NCI-H2107 (cell line): ENCODE measurements around the gene SYT12.
A peak's percentile ranks its signal among the peaks of the same experiment; 100 is the strongest.

ENCODE experiments used
- DNase-seq: peaks from one replicate; lab custom pipeline; 2025; lab: John Stamatoyannopoulos, UW

Gene SYT12

DNA sequence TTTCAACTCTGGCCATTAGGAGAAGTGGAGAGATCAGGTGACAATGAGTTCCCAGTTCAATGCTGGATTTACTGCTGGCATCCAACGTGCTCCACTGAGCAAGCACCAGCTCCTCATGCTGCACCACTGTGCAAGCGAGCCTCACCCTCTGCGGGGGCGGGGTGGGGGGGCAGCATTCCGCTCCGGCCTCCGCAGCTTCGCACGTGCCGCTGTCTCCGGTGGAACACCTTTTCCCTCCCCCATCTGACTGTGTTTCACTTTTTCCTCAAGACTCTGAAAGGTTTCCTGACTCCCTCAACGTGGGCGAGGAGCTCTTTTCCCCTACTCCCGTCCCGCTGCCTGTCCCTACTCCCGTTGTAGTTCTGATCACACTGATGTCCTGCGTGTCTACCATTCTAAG lies 32.9 kb downstream of the SYT12 start:
- no peak for DNase-seq

DNA sequence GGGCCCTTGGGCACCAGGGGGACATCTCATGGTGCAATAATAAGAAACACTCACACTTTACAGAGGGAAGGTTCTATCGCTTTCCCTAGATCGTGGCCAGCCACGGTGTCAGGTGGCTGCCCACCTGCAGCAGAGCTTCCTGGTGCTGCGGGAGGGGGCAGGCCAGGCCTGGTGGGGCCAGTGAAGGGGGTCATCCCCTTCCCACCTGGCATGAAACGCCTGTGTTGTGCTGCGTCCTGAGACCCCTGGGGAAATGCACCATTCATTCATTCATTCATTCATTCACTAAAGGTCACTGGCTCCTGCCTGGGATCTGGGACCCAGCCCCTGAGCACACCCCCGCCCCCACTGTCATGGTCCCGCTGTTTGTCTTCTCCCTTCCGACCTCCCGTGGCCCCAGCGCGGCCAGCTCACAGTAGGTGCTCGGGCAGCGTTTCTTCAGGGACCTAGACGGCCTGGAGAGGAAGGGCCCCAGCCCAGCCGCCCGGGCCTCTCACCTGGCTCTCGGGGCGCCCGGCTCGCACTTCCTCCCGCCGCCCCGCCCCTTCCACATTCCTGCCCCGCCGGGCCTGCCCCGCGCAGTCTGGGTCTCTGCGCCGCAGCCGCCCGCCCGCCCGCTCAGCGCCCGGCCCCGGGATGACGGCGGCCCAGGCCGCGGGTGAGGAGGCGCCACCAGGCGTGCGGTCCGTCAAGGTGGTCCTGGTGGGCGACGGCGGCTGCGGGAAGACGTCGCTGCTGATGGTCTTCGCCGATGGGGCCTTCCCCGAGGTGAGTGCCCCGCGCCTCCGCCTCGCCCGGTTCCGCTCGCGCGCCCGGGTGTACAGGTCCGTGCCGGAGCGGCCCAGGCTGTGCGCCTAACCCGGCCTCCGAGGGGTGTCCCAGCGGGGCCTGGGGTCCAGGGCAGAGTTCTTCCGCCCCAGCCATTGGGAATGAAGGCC lies 33.6 kb downstream of the SYT12 start, which contains the start of gene RHOD:
TSS of gene RHOD (plus strand) at position 581 of the 938 bp plus-strand sequence. CDS start at position 637, 56 bp downstream.
- no peak for DNase-seq

DNA sequence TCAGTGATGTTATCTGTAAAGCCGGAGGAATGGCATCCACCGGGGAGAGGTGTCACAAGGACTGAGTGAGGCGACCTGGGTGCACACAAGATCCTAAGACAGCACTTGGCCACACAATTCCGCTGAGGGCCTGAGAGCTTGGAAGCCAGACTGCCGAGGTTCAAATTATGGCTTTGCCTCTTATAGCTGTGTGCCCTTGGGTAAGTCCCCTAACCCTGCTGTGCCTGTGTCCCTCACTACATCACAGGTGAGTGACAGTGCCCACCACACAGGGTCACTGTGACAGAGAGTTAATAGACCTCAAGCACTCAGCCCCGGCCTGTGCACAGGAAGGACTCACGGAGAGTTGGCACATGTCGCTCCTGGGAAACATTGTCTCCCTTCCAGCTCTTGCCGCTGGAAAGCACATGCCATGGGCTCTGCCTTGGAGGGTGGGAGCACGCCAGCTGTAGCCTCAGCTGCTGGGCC lies 34.3 kb downstream of the SYT12 start:
- DNase-seq = no peak

DNA sequence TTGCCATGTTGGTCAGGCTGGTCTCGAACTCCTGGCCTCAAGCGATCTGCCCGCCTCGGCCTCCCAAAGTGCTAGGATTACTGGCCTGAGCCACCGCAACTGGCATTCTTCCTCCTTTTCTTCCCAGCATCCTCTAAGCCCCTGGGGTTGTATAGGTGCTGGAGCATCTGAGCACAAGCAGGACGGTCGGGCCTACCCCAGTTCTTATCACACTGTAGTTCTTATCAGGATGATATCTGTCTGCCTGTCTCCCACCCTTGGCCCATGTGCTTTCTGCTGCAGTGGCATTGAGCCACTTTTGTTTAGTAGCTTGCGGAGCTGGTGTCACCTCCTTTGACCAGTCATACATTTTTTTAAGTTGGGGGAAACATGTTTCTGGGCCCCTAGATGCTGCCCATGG lies 35.6 kb downstream of the SYT12 start:
- no peak for DNase-seq

DNA sequence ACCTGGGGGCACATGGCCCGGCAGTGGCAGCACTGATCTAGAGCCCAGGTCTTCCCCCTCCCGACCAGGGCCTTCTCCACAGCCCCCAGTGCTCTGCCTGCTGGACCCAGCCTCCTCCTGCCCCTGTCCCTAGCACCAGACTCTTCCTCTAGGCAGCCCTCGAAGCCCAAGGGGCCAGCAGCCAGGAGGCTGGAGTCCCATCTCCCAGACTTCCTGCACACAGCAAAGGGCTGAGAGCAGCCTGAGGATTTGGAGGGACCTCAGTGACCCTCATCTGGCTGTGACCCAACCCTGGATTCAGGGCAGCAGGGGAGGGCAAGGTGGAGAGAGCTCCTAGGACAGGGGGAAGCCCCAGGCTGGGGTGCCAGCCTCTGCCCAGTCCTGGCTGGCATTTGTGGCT lies 36.7 kb downstream of the SYT12 start:
- no peak for DNase-seq

DNA sequence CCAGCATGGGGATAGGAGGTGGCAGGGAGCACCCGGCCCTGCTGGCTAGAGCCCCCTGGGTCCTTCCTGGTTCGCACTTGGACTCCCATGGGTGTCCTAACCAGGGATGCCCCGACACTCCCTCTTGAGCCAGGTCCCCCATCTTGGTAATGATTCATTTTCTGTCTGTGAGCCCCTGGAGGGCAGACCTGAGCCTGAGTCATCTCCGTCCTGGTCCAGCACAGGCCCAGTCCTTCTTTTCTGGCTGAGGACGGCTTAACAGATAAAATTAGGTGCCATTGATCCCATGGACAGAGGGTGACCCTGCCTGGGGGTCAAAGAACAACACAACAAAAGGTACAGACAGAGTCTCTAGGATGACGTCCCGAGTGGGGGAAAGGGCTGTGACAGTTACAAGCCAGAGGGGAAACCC lies 37.2 kb downstream of the SYT12 start:
- no peak for DNase-seq

DNA sequence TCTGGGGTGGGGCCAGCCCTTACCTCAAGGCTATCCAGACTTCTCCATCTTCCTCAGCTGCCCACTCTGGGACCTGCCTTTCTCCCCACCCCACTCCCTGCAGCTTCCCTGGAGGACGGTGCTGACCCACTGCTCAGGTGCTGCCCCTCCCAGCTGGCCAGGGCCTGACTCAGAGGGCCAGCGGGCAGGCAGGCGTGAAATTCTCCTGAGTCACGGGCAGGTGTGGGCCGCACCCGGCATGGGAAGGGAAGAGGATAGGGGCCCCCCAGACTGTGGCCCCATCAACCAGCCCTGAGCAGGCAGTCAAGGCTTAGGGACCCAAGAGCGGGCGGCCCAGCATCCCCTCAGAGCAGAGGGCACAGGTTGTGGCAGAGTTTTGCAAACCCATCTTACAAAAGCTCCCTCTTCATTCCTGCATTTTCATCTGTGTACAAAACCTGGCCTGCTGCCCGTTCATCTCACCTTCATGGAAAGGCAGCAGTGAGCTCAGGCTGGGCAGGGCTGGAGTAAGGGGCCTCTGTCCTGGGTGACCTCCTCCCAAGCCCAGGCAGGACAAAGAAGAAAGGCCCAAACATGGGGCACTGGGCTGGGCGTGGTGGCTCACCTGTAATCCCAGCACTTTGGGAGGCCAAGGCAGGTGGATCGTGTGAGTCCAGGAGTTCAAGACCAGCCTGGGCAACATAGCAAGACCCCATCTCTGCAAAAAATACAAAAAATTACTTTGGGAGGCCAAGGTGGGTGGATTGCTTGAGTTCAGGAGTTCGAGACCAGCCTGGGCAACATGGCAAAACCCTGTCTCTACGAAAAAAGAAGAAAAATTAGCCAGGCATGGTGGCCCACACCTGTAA lies 39.8 kb downstream of the SYT12 start:
- no peak for DNase-seq

DNA sequence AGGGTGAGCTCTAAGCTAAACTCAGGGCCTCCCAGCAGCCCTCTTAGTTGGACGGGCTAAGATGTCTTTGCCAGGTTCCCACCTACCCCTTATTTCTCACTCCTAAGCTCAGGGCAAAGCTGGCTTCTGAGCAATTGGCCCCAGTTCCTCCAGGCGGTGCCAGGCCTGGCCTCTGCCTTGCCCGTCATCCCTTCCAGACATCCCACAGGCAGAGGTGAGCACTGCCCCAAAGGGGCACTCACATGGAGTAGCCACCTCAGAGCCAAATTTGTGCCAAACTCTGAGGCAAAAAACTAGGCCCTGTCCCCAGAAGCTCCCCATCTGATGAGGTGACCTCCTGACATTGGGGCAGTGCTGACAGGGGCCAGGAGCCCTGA lies 43.4 kb downstream of the SYT12 start:
- no peak for DNase-seq

DNA sequence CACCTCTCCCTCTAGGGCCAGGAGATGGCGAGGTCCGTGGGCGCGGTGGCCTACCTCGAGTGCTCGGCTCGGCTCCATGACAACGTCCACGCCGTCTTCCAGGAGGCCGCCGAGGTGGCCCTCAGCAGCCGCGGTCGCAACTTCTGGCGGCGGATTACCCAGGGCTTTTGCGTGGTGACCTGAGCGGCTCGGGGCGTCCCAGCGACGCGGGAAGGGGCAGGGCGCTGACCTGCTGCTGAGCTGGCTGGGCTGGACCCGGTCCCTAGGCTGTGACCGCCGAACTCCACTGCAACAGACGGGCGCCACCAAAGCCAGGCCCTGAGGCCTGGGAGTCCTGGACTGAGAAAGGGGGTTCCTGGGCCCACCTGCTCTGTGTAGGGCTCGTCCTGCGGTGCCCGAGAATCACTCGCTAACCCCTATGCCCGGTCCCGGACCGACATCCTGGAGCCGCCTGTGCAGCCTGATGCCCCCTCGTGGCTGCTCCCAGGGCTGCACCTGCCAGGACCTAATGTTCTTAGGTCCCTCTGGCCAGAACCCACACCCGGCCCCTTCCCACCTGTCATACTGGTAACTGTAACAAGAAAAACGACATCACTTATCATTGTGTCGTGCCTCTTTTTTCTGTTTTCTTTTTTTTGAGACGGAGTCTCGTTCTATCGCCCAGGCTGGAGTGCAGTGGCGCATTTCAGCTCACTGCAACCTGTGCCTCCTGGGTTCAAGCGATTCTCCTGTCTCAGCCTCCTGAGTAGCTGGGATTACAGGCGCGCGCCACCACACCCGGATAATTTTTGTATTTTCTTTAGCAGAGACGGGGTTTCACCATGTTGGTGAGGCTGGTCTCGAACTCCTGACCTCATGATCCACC lies 48.7 kb downstream of the SYT12 start:
- DNase-seq = no peak

DNA sequence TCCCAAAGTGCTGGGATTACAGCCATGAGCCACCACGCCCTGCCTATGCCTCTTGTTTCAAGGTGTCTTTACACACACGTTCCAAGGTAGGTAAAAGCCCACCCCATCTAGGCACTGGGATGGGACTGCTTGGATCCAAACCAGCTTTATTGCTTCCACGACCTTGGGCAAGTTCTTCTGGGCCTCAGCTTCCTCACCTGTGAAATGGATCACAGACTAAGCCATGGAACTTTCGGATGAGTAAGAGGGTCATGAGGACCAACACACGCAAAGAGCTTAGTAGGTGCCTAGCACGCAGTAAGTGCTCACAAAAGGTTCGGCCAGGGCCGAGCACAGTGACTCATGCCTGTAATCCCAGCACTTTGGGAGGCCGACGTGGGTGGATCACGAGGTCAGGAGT lies 49.4 kb downstream of the SYT12 start:
- DNase-seq = no peak

DNA sequence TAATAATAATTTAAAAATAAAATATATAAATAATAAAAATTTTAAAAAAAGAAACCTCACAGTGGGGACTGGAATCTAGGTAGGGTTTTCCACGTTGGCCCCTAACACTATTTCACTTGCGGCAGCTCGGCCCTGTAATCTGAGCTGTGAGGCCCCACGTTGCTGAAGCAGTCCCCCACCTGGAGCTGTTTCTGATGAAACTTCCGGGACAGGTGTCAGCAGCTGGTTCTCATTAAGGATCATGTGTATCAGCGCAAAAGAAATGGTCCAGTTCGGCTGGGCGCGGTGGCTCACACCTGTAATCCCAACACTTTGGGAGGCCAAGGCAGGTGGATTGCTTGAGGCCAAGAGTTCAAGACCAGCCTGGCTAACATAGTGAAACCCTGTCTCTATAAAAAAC lies 51.0 kb downstream of the SYT12 start:
- DNase-seq = peak; percentile 62

DNA sequence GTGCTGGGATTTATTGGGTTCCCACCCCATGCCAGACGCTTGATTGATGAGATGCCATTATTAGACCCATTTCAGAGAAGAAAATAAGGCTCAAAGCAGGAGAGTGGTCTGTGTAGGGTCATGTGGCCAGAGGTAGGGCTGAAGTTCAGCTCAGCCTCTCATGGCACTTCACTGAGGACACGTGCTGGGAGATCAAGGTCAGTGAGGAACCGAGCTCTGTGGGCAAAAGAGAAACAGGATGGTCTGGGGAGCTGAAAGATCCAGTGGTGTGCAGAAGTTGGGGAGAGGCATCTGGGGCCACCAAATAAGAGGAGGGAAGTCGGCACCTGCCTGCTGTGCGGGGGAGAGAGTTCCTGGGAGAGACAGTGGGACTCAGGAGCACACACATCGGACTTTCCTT lies 53.3 kb downstream of the SYT12 start:
- DNase-seq = no peak

DNA sequence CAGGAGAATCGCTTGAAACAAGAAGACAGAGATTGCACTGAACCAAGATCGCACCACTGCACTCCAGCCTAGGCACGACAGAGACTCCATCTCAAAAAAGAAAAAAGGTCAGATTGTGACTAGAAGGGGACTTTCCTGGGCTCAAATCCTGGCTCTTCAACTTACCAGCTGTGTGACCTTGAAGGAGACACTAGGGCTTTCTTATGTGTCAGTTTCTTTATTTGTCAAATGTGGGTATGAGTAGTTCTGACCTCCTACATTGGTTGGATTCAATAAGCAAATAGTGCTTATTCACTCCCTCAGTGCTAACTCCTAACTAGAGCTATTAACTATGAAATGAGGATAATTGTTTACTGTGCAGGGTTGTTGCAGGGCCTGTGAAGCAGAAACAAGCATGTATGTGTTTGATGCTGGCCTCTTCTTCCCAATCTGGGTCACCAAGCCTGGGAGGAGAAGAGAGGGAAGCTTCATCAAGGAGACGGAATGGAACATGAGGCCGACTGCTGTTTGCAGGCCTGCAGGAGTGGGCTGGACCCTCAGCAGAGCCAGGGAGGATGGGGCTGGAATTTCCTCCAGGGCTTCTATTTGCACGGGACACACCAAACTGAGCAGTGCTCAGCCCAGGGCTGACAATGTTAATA lies 56.3 kb downstream of the SYT12 start:
- DNase-seq = no peak

DNA sequence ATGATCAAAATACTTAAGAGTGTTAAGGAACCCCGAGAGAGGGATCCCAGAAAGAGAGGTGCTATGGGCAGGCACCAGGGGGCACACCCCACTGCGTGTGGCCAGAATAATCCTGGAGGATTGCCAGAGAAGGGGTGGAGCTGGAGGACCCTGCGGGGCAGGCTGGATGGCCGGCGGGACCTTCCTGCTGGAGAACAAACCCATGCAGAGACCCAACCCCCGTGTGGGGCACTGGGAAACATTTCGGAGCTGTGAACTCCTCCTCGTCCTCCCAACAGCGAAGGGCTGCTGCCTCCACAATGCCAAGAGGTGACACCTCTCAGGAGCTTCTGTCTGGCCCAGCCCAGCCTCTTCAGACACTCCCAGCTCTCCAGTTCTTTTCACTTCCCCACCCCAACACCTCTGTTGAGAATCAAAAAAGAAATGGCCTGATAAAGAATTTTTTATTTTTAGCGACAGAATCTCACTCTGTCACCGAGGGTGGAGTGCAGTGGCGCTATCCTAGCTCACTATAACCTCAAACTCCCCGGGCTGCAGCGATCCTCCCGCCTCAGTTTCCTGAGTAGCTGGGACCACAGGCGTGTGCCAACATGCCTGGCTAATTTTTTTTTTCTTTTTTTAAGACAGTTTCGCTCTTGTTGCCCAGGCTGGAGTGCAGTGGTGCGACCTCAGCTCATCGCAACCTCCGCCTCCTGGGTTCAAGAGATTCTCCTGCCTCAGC lies 59.3 kb downstream of the SYT12 start:
- no peak for DNase-seq

DNA sequence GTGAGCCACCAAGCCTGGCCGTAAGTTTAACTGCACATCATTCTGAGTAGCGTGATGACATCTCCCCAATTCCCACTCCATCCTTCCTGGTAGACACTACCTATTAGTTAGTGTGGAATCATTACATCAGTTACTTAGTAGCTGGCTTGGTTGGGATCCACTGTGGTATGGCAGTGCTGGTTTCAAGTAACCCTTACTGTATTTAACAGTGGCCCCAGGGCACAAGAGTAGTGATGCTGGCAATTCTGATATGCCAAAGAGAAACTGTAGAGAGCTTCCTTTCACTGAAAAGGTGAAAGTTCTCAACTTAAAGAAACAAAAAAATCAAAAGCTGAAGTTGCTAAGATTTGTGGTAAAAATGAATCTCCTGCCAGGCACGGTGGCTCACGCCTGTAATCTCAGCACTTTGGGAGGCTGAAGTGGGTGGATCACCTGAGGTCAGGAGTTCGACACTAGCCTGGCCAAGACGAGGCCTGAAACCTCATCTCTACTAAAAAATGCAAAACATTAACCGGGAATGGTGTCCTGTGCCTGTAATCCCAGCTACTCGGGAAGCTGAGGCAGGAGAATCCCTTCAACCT lies 60.9 kb downstream of the SYT12 start:
- no peak for DNase-seq

DNA sequence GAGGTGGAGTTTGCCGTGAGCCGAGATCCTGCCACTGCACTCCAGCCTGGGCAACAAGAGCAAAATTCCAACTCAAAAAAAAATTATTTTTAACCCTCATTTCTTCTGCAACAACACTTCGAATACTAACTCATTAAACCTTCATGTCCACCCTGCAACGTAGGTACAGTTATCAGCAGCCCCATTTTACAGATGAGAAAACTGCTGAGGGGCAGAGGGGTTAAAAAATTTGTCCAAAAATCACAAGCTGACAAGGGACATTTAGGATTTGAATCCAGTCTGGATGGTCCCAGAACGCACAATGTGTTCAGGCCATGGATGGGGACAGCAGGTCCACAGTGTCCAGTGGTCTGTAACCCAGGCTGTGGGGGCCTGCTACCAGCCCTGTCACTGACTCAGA lies 62.7 kb downstream of the SYT12 start:
- no peak for DNase-seq

DNA sequence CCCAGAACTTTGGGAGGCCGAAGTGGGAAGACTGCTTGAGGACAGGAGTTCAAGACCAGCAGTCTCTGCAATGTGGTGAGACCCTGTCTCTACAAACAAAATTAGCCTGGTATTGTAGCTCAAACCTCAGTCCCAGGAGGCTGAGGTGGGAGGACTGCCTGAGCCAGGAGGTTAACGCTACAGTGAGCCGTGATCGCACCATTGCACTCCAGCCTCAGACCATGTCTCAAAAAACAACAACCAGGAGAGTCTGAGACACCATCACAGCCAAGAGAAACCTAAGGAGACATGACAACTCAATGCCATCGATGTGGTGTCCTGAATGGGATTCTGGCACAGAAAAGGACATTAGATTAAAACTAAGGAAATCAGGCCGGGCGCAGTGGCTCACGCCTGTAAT lies 67.8 kb downstream of the SYT12 start:
- DNase-seq = no peak

DNA sequence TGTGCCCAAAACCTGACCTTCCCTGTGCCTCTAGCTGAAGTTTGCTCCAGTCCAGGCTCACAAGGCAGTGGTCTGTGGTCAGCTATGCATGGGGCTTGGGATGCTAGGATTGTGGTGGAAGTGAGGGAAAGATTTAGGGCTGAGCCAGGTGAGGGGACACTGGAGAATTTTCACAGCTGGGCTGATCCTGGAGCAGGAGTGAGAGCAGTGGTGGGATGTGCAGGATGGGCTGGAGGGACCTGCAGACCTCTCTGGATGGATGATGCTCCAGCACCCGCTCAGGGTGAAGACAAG lies 72.2 kb downstream of the SYT12 start:
- DNase-seq = no peak

DNA sequence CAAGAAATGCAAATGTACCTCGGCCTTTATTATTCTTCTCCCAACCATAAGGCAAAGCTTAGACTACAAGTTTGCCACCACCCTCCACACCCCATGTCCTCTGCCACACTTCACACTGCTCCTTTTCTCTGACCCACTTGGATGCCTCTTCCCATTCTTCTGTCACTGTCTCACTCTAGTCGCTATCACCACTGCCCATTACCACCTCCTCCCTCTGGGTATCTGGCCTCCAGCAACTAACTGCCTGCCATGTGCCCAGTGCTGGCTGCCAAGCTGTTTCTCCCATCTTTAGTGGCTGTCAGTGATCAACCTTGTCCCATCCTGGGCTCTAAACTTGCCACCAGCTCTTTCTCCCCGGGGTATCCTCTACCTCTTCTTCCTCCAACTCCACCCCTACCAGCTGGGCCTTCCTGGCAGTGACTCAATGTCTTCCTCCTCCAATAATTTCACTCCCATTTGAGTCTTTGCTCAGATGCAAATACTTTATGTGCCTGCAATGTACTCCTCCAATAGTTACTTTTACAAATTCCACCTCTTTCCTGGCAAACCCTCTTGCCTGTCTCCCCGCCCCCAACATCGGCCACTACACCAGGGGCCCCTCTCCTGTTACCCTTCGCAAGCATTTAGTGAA lies 76.0 kb downstream of the SYT12 start:
- DNase-seq = no peak

DNA sequence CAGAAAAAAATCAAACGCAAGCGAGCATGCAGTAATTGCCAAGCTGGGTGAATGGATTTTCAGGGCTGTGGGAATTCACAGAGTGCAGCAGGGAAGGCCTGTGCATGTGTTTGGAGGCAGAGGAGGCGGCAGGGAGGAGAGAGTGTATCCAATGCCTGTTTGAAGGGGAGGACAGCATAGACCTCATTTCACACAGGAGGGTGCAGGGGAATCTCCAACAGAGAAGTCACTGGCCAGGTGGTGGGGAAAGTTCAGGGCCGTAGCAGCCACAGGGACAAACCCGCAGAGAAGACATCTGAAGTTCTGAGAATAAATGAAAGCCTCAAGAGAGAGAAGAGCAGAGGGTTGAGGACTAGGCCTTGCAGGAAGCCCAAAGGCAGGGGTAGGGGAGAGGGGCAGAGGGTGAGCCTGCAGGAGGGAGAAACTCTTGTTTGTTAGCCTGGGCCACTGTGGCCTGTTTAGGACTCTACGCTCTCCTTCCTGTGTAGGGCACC lies 76.9 kb downstream of the SYT12 start:
- DNase-seq = no peak
